HepG2 (cell line): ENCODE measurements around the gene OSBP. TPM values are rescaled to one million over a fixed set of nuclear protein-coding genes. Genes with fewer than 3 reads are reported as not detected.

Experiments used
- ESRRA ChIP-seq: sonication (generic); formaldehyde crosslinking; IDR thresholded peaks from 2 replicates; pipeline ENCODE4 v1.5.1; 2020; ENCODE audit warnings: mild to moderate bottlenecking, low read depth, missing genetic modification reagents
- KDM3A ChIP-seq: IDR thresholded peaks from 2 replicates; pipeline ENCODE4 v1.6.1; 2018; ENCODE audit warnings: low read depth, missing compliant biosample characterization
- NAIF1 ChIP-seq: sonication (generic); formaldehyde crosslinking; IDR thresholded peaks from 2 replicates; pipeline ENCODE4 v1.5.0; 2020; ENCODE audit warnings: mild to moderate bottlenecking, missing genetic modification reagents, borderline replicate concordance
- TP53 ChIP-seq: sonication (generic); formaldehyde crosslinking; conservative IDR thresholded peaks from 2 replicates; pipeline ENCODE4 v1.4.0; 2020; ENCODE audit warnings: missing genetic modification reagents
- ZHX2 ChIP-seq, 2 experiments: sonication (generic) in 1 of 2; formaldehyde crosslinking in 1 of 2; IDR thresholded peaks; 2 replicates each; pipeline versions ENCODE4 v1.6.1 to v1.9.0; 2014 to 2022; ENCODE audit warnings: antibody characterized with exemption in 1 of 2, borderline replicate concordance in 1 of 2, inconsistent platforms in 1 of 2, low read depth in 1 of 2, missing genetic modification reagents in 1 of 2
- ZMAT3 ChIP-seq: sonication (generic); formaldehyde crosslinking; conservative IDR thresholded peaks from 2 replicates; pipeline ENCODE4 v1.7.0; 2021; ENCODE audit warnings: missing genetic modification reagents
- ZNF17 ChIP-seq: sonication (generic); formaldehyde crosslinking; IDR thresholded peaks from 2 replicates; pipeline ENCODE4 v1.5.0; 2020; ENCODE audit warnings: mild to moderate bottlenecking, missing genetic modification reagents
- ZNF768 ChIP-seq: sonication (generic); formaldehyde crosslinking; IDR thresholded peaks from 2 replicates; pipeline ENCODE4 v1.4.0; 2020; ENCODE audit warnings: missing genetic modification reagents
- polyA plus RNA-seq, 8 experiments: library from polyadenylated mRNA; depleted of rRNA in 3 of 8; stranded (reverse) in 7 of 8; unstranded in 1 of 8; fragments of >200 nt; fragmentation: Illumina TruSeq in 4 of 8; extraction: Trizol in 4 of 8; gene quantifications; 2 replicates each; pipeline versions ENCODE4 v1.2.1 to v1.2.3, GENCODE V29; 2011 to 2016; ENCODE audit warnings: low read depth in 4 of 8, missing spikeins in 1 of 8, mixed read lengths in 1 of 8; ENCODE audit not compliant: insufficient read depth in 1 of 8
- total RNA-seq, 5 experiments: library from RNA; depleted of rRNA; stranded (reverse); fragments of >200 nt; fragmentation: Illumina TruSeq; extraction: Trizol; gene quantifications; 2 replicates each; pipeline ENCODE4 v1.2.3, GENCODE V29; 2016; ENCODE audit warnings: low read depth in 1 of 5
- TF ChIP-seq, protein P1 (sequence below): sonication (generic); formaldehyde crosslinking; IDR thresholded peaks from 2 replicates; pipeline ENCODE4 v1.4.0; 2020; ENCODE audit warnings: missing genetic modification reagents, mild to moderate bottlenecking, borderline replicate concordance
- TF ChIP-seq, protein P2 (sequence below), 2 experiments: fragments of 450-650 bp in 1 of 2; sonication (generic) in 1 of 2; formaldehyde crosslinking in 1 of 2; IDR thresholded peaks; 2 replicates each; pipeline versions ENCODE4 v1.6.1 to v1.8.0; 2016 to 2022; ENCODE audit warnings: antibody characterized with exemption in 1 of 2, mild to moderate bottlenecking in 1 of 2, missing genetic modification reagents in 1 of 2
- TF ChIP-seq, protein P3 (sequence below): sonication (generic); formaldehyde crosslinking; IDR thresholded peaks from 2 replicates; pipeline ENCODE4 v1.8.0; 2022; ENCODE audit warnings: mild to moderate bottlenecking, missing genetic modification reagents, borderline replicate concordance

OSBP gene
- total and polyA plus RNA-seq, 2 of the 13 experiments (the other 11 are each of a cell fraction or from before 2014, with no cell fraction given) = 12.1 to 13.5 TPM

DNA sequence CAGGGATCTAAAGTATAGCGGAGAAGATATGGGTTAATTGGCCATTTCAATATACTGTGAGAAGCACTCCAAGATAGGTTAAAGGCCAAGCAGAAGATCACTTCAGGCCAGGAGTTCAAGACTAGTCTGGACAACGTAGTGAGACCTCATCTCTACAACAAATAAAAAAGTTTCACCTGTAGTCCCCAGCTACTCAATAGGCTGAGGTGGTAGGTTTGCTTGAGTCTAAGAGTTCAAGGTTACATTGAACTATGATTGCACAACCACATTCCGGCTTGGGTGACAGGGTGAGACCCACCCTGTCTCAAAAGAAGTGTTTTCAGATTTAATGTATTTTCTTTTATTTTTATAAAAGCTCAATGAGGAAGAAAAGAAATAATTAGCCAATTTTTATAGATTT is 27.8 kb upstream of the OSBP start (continued):
- TF ChIP-seq ZHX2 (IDR thresholded peaks at IDR 0.05; ENCODE audit: low read depth) (no peak), ZHX2 (CRISPR knock-in tag; IDR thresholded peaks at IDR 0.05; ENCODE audit: borderline replicate concordance) (no peak), ESRRA (CRISPR knock-in tag) (no peak; the same call in 1 of the 2 replicates), KDM3A (CRISPR knock-in tag) (no peak), NAIF1 (CRISPR knock-in tag) (no peak), ZMAT3 (no peak), ZNF17 (no peak), TP53 (CRISPR knock-in tag) (no peak), ZNF768 (CRISPR knock-in tag) (no peak)
- TF ChIP-seq, protein P1, sequence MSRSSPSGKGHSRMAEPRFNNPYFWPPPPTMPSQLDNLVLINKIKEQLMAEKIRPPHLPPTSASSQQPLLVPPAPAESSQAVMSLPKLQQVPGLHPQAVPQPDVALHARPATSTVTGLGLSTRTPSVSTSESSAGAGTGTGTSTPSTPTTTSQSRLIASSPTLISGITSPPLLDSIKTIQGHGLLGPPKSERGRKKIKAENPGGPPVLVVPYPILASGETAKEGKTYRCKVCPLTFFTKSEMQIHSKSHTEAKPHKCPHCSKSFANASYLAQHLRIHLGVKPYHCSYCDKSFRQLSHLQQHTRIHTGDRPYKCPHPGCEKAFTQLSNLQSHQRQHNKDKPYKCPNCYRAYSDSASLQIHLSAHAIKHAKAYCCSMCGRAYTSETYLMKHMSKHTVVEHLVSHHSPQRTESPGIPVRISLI = no peak
- TF ChIP-seq, protein P2, sequence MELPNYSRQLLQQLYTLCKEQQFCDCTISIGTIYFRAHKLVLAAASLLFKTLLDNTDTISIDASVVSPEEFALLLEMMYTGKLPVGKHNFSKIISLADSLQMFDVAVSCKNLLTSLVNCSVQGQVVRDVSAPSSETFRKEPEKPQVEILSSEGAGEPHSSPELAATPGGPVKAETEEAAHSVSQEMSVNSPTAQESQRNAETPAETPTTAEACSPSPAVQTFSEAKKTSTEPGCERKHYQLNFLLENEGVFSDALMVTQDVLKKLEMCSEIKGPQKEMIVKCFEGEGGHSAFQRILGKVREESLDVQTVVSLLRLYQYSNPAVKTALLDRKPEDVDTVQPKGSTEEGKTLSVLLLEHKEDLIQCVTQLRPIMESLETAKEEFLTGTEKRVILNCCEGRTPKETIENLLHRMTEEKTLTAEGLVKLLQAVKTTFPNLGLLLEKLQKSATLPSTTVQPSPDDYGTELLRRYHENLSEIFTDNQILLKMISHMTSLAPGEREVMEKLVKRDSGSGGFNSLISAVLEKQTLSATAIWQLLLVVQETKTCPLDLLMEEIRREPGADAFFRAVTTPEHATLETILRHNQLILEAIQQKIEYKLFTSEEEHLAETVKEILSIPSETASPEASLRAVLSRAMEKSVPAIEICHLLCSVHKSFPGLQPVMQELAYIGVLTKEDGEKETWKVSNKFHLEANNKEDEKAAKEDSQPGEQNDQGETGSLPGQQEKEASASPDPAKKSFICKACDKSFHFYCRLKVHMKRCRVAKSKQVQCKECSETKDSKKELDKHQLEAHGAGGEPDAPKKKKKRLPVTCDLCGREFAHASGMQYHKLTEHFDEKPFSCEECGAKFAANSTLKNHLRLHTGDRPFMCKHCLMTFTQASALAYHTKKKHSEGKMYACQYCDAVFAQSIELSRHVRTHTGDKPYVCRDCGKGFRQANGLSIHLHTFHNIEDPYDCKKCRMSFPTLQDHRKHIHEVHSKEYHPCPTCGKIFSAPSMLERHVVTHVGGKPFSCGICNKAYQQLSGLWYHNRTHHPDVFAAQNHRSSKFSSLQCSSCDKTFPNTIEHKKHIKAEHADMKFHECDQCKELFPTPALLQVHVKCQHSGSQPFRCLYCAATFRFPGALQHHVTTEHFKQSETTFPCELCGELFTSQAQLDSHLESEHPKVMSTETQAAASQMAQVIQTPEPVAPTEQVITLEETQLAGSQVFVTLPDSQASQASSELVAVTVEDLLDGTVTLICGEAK (IDR thresholded peaks at IDR 0.05) = no peak
- TF ChIP-seq, protein P2 (CRISPR knock-in tag; IDR thresholded peaks at IDR 0.05) = no peak
- TF ChIP-seq, protein P3, sequence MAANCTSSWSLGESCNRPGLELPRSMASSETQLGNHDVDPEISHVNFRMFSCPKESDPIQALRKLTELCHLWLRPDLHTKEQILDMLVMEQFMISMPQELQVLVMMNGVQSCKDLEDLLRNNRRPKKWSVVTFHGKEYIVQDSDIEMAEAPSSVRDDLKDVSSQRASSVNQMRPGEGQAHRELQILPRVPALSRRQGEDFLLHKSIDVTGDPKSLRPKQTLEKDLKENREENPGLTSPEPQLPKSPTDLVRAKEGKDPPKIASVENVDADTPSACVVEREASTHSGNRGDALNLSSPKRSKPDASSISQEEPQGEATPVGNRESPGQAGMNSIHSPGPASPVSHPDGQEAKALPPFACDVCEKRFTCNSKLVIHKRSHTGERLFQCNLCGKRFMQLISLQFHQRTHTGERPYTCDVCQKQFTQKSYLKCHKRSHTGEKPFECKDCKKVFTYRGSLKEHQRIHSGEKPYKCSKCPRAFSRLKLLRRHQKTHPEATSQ (CRISPR knock-in tag) = no peak
